Measurements from ENCODE around the gene UNC13B.

UNC13B gene

DNA sequence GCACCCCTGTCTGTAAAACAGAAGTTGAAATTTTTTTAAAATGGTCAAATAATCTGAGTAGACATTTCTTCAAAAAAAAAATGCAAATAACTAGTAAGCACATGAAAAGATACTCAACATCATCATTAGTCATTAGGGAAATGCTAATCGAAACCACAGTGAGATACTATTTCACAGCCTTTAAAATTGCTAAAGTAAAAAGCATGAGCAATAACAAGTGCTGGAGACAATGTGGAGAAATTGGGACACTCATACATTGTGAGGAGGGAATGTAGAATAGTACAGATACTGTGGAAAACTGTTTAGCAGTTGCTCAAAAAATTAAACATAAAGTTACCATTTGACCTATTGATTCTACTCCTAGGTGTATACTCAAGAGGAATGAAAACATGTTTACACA is 269.7 kb downstream of the UNC13B start:
- no peak for DNase-seq (ENCODE audit: low spot score)

DNA sequence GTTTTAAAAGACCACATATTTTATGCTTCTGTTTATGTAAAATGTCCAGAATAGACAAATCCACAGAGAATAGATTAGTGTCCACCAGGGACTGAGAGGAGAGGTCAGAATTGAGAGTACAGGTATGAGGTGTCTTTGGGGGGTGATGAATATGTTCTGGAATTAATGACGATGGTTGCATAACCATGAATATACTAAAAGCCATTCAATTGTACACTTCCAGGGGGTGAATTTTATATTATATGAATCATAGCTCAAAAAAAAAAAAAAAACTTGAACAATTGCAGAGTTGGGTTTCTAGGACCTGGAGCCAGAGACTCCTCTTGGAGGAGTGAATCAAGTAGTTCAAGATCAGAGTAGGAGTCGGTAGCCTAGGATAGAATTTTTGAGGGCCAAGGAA is 270.3 kb downstream of the UNC13B start:
- DNase-seq (ENCODE audit: low spot score): no peak

DNA sequence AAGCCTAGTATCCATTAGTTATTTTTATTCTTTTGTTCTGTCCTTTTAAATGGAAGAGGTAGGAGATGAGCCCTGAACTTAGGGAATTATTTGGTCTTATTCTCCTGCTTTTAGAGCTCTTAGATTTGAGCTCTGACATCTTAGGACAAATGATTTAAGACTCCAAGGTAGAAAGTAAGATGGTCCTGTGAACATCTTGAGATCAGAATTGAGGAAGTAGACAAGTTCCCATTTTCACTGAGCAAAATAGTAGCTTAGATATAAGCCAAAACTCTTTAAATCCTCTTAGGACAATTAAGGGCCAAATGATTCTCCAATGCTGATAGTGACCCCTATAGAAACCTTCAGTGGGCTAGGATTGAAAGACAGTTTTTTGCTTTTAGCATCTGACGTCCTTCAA is 275.1 kb downstream of the UNC13B start:
- DNase-seq (ENCODE audit: low spot score): peak; percentile 3

DNA sequence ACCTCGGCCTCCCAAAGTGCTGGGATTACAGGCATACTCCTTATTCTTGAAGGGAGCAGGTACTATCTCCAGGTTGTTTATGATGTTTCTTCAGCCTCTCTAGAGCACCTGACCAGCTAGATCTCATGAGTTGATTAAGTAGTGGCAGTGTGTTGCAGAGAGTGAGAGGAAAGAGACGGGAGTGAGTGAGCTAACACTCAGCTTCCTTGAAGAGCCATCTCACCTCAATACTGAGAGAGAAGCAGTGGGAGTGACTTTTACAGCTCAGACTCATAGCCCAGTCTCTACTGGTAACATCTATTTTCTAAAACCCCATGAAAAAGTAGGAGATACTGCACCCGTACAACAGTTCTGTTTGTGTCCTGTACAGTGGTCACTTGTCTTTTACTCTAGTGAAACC is 284.2 kb downstream of the UNC13B start:
- DNase-seq (ENCODE audit: low spot score): no peak

DNA sequence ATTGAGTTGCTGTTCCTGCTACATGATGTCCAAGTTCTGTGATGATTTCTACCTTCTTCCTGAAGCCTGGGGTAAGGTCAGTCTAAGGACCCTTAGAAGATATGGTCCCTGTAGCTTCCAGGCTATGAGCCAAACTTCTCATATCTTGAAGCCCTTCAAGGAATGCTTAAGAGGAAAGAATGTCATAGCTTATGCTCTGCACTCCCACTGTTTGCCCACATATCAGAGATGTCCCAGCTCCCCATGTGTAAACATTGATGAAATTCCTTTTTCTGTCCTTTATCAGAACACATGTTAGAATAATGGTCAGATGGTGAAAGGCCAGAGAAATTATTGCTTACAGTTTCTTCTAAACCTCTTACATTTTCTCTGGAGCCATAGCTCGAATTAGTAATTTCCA is 286.7 kb downstream of the UNC13B start:
- no peak for DNase-seq (ENCODE audit: low spot score)

DNA sequence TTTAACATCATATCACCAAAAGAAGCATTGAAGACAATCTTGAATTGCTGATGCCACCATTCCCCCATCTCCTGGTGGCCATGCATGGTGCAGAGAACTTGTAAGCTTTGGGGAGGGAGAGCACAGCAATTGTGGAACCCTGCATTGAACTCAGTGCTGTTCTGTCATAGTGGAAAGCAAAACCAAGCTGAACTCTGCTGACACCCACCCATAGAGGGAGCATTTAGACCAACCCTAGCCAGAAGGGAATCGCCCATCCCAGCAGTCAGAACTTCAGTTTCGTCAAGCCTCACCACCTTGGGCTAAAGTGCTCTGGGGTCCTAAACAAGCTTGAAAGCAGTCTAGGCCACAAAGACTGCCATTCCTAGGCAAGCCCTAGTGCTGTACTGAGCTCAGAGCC is 290.7 kb downstream of the UNC13B start:
- DNase-seq (ENCODE audit: low spot score): no peak

DNA sequence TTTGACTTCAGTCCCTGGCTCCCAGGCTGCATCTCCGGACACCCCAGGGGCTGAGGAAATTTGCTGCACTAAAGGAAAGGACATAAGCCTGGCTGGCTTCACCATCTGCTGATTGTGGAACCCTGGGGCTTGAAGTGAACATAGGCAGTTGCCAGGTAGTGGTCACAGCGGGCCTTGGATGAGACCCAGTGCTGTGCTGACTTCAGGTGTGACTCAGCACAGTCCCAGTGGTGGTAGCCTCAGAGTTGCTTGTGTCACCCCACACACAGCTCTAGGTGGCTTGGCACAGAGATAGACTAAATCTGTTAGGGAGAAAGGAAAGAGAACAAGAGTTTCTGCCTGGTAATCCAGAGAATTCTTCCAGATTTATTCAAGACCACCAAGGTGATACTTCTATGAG is 292.0 kb downstream of the UNC13B start:
- DNase-seq (ENCODE audit: low spot score): no peak

Measured in pons (tissue), 1 donor.